D341Med (cell line): ENCODE results near the gene USP34.

ENCODE experiments used
- DNase-seq: peaks from one replicate; pipeline ENCODE4 v3.0.0; 2012; ENCODE audit warnings: low spot score

The USP34 gene

GRCh38 chr2:61291851-61292575 is 178.9 kb downstream of the USP34 start:
- DNase-seq = no peak

- DNase-seq = no peak
Measured at GRCh38 chr2:61288070-61288841, 182.6 kb downstream of the USP34 start.

GRCh38 chr2:61287254-61287653 is 183.6 kb downstream of the USP34 start:
- no peak for DNase-seq

GRCh38 chr2:61283443-61284160 is 187.3 kb downstream of the USP34 start:
- no peak for DNase-seq

- DNase-seq = no peak
Measured at GRCh38 chr2:61282104-61282590, 188.7 kb downstream of the USP34 start.

GRCh38 chr2:61281321-61281720 is 189.6 kb downstream of the USP34 start:
- no peak for DNase-seq

- DNase-seq = no peak
Measured at GRCh38 chr2:61277756-61278155, 193.1 kb downstream of the USP34 start.

GRCh38 chr2:61275575-61276184 is 195.2 kb downstream of the USP34 start:
- no peak for DNase-seq

GRCh38 chr2:61272421-61273070 is 198.3 kb downstream of the USP34 start:
- DNase-seq = no peak

- DNase-seq = no peak
Measured at GRCh38 chr2:61268249-61268648, 202.6 kb downstream of the USP34 start.

GRCh38 chr2:61266632-61267505 is 204.0 kb downstream of the USP34 start:
- no peak for DNase-seq

GRCh38 chr2:61263830-61264229 is 207.1 kb downstream of the USP34 start:
- DNase-seq = no peak

GRCh38 chr2:61262699-61263098 is 208.2 kb downstream of the USP34 start:
- DNase-seq = no peak

- DNase-seq = no peak
Measured at GRCh38 chr2:61257446-61257845, 213.4 kb downstream of the USP34 start.

- DNase-seq = no peak
Measured at GRCh38 chr2:61255580-61256437, 215.1 kb downstream of the USP34 start.

GRCh38 chr2:61254536-61254935 is 216.4 kb downstream of the USP34 start:
- no peak for DNase-seq

- DNase-seq = no peak
Measured at GRCh38 chr2:61253136-61253535, 217.8 kb downstream of the USP34 start.

- no peak for DNase-seq
Measured at GRCh38 chr2:61252031-61252430, 218.9 kb downstream of the USP34 start.

- DNase-seq = no peak
Measured at GRCh38 chr2:61249521-61250071, 221.3 kb downstream of the USP34 start.
